Panc1 (cell line): ENCODE results near the gene MYO7B. TPM values are rescaled to one million over a fixed set of nuclear protein-coding genes. Genes with fewer than 3 reads are reported as not detected.

Experiments
- ATAC-seq: fragments of 200-7000 bp; cut with Tn5 transposase; 2 replicates; pipeline ENCODE4 v1.9.1; 2020; ENCODE audit warnings: mild to moderate bottlenecking, moderate library complexity
- BruUV-seq: library from RNA; stranded (reverse); fragments of 400-500 nt; replicated peaks from 2 replicates; lab custom pipeline; 2021; lab: Mats Ljungman, UMichigan
- CTCF ChIA-PET: fragments of 300-600 bp; sonication (Branson Sonifier 250); formaldehyde crosslinking; loops from one replicate; lab custom pipeline; 2022; ENCODE audit warnings: antibody characterized with exemption; lab: Charles Lee
- POLR2A ChIA-PET: fragments of 300-600 bp; sonication (Branson Sonifier 250); formaldehyde crosslinking; loops from one replicate; lab custom pipeline; 2022; ENCODE audit warnings: antibody characterized with exemption; lab: Charles Lee
- DNase-seq: peaks from one replicate; pipeline ENCODE4 v3.0.0-alpha.2; 2010; ENCODE audit warnings: low read depth, low spot score
- H3K27ac ChIP-seq: 2 replicates; pipeline ENCODE4 v1.5.1; 2011; ENCODE audit warnings: mild to moderate bottlenecking, low read length, inconsistent platforms
- H3K27me3 ChIP-seq: fragments of 200-500 bp; sonication (Bioruptor generic); 2 replicates; pipeline ENCODE4 v1.6.0; 2014; ENCODE audit warnings: low read length, inconsistent platforms; ENCODE audit not compliant: control insufficient read depth, insufficient read depth
- H3K36me3 ChIP-seq: fragments of 200-500 bp; sonication (Bioruptor generic); 2 replicates; pipeline ENCODE4 v1.5.1; 2014; ENCODE audit warnings: inconsistent platforms, mild to moderate bottlenecking, low read length, moderate library complexity; ENCODE audit not compliant: control insufficient read depth, insufficient read depth
- H3K4me1 ChIP-seq: 2 replicates; pipeline ENCODE4 v1.5.1; 2011; ENCODE audit warnings: inconsistent platforms, mild to moderate bottlenecking, low read length, moderate library complexity; ENCODE audit not compliant: control insufficient read depth, insufficient read depth
- H3K4me3 ChIP-seq, 2 experiments: 2 replicates each; pipeline ENCODE4 v1.5.1; 2011 to 2012; ENCODE audit warnings: low read depth in 2 of 2, low read length in 2 of 2, mild to moderate bottlenecking in 2 of 2, inconsistent platforms in 1 of 2, moderate library complexity in 1 of 2
- H3K9me3 ChIP-seq: fragments of 200-500 bp; sonication (Bioruptor generic); 2 replicates; pipeline ENCODE4 v1.5.1; 2014; ENCODE audit warnings: low read depth, mild to moderate bottlenecking, inconsistent platforms, low read length, moderate library complexity; ENCODE audit not compliant: control insufficient read depth, insufficient read depth
- POLR2AphosphoS5 ChIP-seq: IDR thresholded peaks from 2 replicates; pipeline ENCODE4 v1.6.1; 2012; ENCODE audit warnings: mild to moderate bottlenecking, low read depth, low read length, moderate library complexity
- SIN3A ChIP-seq: IDR thresholded peaks from 2 replicates; pipeline ENCODE4 v1.6.1; 2012; ENCODE audit warnings: low read depth, mild to moderate bottlenecking, low read length, moderate library complexity, borderline replicate concordance; ENCODE audit not compliant: insufficient read depth
- TCF7L2 ChIP-seq: IDR thresholded peaks from 2 replicates; pipeline ENCODE4 v1.6.1; 2011; ENCODE audit warnings: mild to moderate bottlenecking, low read depth, low read length, inconsistent platforms
- in situ Hi-C: cut with HindIII; loops from 2 replicates; pipeline ENCODE4 v1.10.0; 2016; ENCODE audit warnings: low sequenced_read_pairs, low pct_unique_long_range_greater_than_20kb
- intact Hi-C: fragments of 100-400 bp; cut with micrococcal nuclease; formaldehyde crosslinking; loops from one replicate; pipeline ENCODE4 v1.10.0; 2022; ENCODE audit not compliant: unreplicated experiment
- total RNA-seq: library from RNA; stranded (reverse); gene quantifications from one replicate; pipeline ENCODE4 v1.2.1, GENCODE V29; 2021; ENCODE audit not compliant: unreplicated experiment
- TF ChIP-seq, protein P1 (sequence below): fragments of 450-650 bp; IDR thresholded peaks from 2 replicates; pipeline ENCODE4 v1.5.1; 2017; ENCODE audit warnings: mild to moderate bottlenecking
- TF ChIP-seq, protein P2 (sequence below), 2 experiments: IDR thresholded peaks; 2 replicates each; pipeline ENCODE4 v1.6.1; 2011 to 2012; ENCODE audit warnings: low read depth in 2 of 2, control low read depth in 1 of 2, low read length in 1 of 2, mild to moderate bottlenecking in 1 of 2, moderate library complexity in 1 of 2; ENCODE audit not compliant: insufficient read depth in 1 of 2

MYO7B gene
- total RNA-seq, 1 experiment from 2014 or later = 0.15 TPM

GRCh38 chr2:127584047-127584446 is 48.6 kb downstream of the MYO7B start:
- TF ChIP-seq SIN3A = no peak
- TF ChIP-seq TCF7L2 = no peak
- no peak for TF ChIP-seq POLR2AphosphoS5
- TF ChIP-seq, protein P1, sequence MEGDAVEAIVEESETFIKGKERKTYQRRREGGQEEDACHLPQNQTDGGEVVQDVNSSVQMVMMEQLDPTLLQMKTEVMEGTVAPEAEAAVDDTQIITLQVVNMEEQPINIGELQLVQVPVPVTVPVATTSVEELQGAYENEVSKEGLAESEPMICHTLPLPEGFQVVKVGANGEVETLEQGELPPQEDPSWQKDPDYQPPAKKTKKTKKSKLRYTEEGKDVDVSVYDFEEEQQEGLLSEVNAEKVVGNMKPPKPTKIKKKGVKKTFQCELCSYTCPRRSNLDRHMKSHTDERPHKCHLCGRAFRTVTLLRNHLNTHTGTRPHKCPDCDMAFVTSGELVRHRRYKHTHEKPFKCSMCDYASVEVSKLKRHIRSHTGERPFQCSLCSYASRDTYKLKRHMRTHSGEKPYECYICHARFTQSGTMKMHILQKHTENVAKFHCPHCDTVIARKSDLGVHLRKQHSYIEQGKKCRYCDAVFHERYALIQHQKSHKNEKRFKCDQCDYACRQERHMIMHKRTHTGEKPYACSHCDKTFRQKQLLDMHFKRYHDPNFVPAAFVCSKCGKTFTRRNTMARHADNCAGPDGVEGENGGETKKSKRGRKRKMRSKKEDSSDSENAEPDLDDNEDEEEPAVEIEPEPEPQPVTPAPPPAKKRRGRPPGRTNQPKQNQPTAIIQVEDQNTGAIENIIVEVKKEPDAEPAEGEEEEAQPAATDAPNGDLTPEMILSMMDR = no peak
- TF ChIP-seq, protein P2, sequence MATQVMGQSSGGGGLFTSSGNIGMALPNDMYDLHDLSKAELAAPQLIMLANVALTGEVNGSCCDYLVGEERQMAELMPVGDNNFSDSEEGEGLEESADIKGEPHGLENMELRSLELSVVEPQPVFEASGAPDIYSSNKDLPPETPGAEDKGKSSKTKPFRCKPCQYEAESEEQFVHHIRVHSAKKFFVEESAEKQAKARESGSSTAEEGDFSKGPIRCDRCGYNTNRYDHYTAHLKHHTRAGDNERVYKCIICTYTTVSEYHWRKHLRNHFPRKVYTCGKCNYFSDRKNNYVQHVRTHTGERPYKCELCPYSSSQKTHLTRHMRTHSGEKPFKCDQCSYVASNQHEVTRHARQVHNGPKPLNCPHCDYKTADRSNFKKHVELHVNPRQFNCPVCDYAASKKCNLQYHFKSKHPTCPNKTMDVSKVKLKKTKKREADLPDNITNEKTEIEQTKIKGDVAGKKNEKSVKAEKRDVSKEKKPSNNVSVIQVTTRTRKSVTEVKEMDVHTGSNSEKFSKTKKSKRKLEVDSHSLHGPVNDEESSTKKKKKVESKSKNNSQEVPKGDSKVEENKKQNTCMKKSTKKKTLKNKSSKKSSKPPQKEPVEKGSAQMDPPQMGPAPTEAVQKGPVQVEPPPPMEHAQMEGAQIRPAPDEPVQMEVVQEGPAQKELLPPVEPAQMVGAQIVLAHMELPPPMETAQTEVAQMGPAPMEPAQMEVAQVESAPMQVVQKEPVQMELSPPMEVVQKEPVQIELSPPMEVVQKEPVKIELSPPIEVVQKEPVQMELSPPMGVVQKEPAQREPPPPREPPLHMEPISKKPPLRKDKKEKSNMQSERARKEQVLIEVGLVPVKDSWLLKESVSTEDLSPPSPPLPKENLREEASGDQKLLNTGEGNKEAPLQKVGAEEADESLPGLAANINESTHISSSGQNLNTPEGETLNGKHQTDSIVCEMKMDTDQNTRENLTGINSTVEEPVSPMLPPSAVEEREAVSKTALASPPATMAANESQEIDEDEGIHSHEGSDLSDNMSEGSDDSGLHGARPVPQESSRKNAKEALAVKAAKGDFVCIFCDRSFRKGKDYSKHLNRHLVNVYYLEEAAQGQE (IDR thresholded peaks at IDR 0.05; ENCODE audit: insufficient read depth in 1 of 2, low read depth in 2 of 2, low read length in 1 of 2) = no peak
- no peak for ATAC-seq
- Histone ChIP-seq H3K9me3 (no peaks in the 10 kb centered on the region), H3K27ac (no peak overlapping the region), H3K4me3 (no peak overlapping the region), H3K27me3 (no peaks in the 10 kb centered on the region), H3K36me3 (no peaks in the 10 kb centered on the region), H3K4me1 (no peaks in the 10 kb centered on the region)
- in situ Hi-C loops (no loop called here), intact Hi-C loops (no loop called here)
- no peak for DNase-seq
- ChIA-PET CTCF (no interaction called here), POLR2A (no interaction called here)
- no TSS peak for BruUV-seq

- CTCF ChIA-PET = interaction anchor here (0.6 kb wide), 1 partner anchor 65 kb away, joined by 3 read pairs; no protein-coding TSS in a partner anchor
Measured at GRCh38 chr2:127584516-127585033, 49.1 kb downstream of the MYO7B start.

More at GRCh38 chr2:127584516-127585033, 49.1 kb downstream of the MYO7B start:
- ATAC-seq (no peak), DNase-seq (no peak)
- H3K27me3 ChIP-seq = no peaks in the 10 kb centered on the region
- H3K4me1 ChIP-seq = no peaks in the 10 kb centered on the region
- TF ChIP-seq, protein P1 = no peak
- H3K27ac ChIP-seq = no peak overlapping the region
- intact Hi-C loops = no loop called here
- in situ Hi-C loops = no loop called here
- no peak overlapping the region for H3K4me3 ChIP-seq
- no peaks in the 10 kb centered on the region for H3K9me3 ChIP-seq
- POLR2A ChIA-PET = no interaction called here
- no peaks in the 10 kb centered on the region for H3K36me3 ChIP-seq
- BruUV-seq = no TSS peak
